B cell (primary cell): ENCODE results near the gene SNAPC1. TPM values are rescaled to one million over a fixed set of nuclear protein-coding genes. Genes with fewer than 3 reads are reported as not detected.
A peak's percentile ranks its signal among the peaks of the same experiment; 100 is the strongest.

ENCODE experiments used
- ATAC-seq: fragments of 200-7000 bp; cut with Tn5 transposase; one replicate; pipeline ENCODE4 v1.10.0; 2021; ENCODE audit warnings: low read depth, mild to moderate bottlenecking, moderate number of reproducible peaks, moderate library complexity
- CTCF ChIA-PET: fragments of 350-600 bp; sonication (Branson Sonifier 250); formaldehyde crosslinking; loops from one replicate; lab custom pipeline; 2021; ENCODE audit warnings: antibody characterized with exemption, inconsistent platforms; lab: Charles Lee
- POLR2A ChIA-PET: fragments of 350-600 bp; sonication (Branson Sonifier 250); formaldehyde crosslinking; loops from one replicate; lab custom pipeline; 2021; ENCODE audit warnings: antibody characterized with exemption; lab: Charles Lee
- DNase-seq: peaks from one replicate; pipeline ENCODE4 v3.0.0; 2013
- H2AFZ ChIP-seq: 2 replicates; pipeline ENCODE4 v1.6.1; 2012; ENCODE audit warnings: mild to moderate bottlenecking, low read depth, low read length; ENCODE audit not compliant: insufficient read depth, poor library complexity, severe bottlenecking
- H3K27ac ChIP-seq, 2 donors: 1 replicate in 1 of 2; 2 replicates in 1 of 2; pipeline ENCODE4 v1.5.1; 2012 to 2013; ENCODE audit warnings: low read length in 2 of 2, mild to moderate bottlenecking in 2 of 2, moderate library complexity in 1 of 2
- H3K27me3 ChIP-seq, 4 experiments: fragments of 200-600 bp in 1 of 4; sonication (generic) in 1 of 4; replicated peaks in 1 of 4; 1 replicate in 2 of 4; 2 replicates in 2 of 4; pipeline versions ENCODE4 v1.6.1 to v1.7.0; 2013 to 2016; ENCODE audit warnings: low read length in 3 of 4, mild to moderate bottlenecking in 2 of 4, mixed read lengths in 1 of 4, moderate library complexity in 1 of 4; ENCODE audit not compliant: insufficient read depth in 4 of 4, control insufficient read depth in 3 of 4; ENCODE audit errors: control extremely low read depth in 1 of 4
- H3K36me3 ChIP-seq, 2 experiments: replicated peaks in 1 of 2; 1 replicate in 1 of 2; 2 replicates in 1 of 2; pipeline versions ENCODE4 v1.6.1 to v1.7.1; 2013; ENCODE audit warnings: low read length in 1 of 2; ENCODE audit not compliant: insufficient read depth in 2 of 2, control insufficient read depth in 1 of 2; ENCODE audit errors: control extremely low read depth in 1 of 2, extremely low read depth in 1 of 2
- H3K4me1 ChIP-seq, 2 donors: fragments of 200-600 bp in 1 of 2; sonication (generic) in 1 of 2; 1 replicate in 1 of 2; 2 replicates in 1 of 2; pipeline versions ENCODE4 v1.5.1 to v1.6.1; 2013 to 2017; ENCODE audit warnings: low read length in 2 of 2; ENCODE audit not compliant: control insufficient read depth in 2 of 2, insufficient read depth in 2 of 2
- H3K4me2 ChIP-seq: replicated peaks from 2 replicates; pipeline ENCODE3; 2012; ENCODE audit warnings: mild to moderate bottlenecking, low read depth, low read length; ENCODE audit not compliant: poor library complexity, severe bottlenecking
- H3K4me3 ChIP-seq, 5 experiments: fragments of 200-600 bp in 1 of 5; sonication (generic) in 1 of 5; 1 replicate in 3 of 5; 2 replicates in 2 of 5; pipeline versions ENCODE4 v1.5.1 to v1.7.0; 2011 to 2016; ENCODE audit warnings: low read length in 4 of 5, mild to moderate bottlenecking in 4 of 5, low read depth in 2 of 5, control low read depth in 1 of 5, moderate library complexity in 1 of 5; ENCODE audit not compliant: insufficient read depth in 1 of 5; ENCODE audit errors: control extremely low read depth in 1 of 5, extremely low read depth in 1 of 5
- H3K79me2 ChIP-seq: fragments of 200-600 bp; sonication (generic); one replicate; pipeline ENCODE4 v1.6.0; 2016; ENCODE audit warnings: low read length; ENCODE audit not compliant: control insufficient read depth, insufficient read depth
- H3K9ac ChIP-seq: fragments of 200-600 bp; sonication (generic); 2 replicates; pipeline ENCODE4 v1.6.1; 2017; ENCODE audit warnings: mild to moderate bottlenecking, low read length, moderate library complexity
- H3K9me3 ChIP-seq, 3 donors: one replicate each; pipeline versions ENCODE4 v1.6.1 to v1.7.1; 2013; ENCODE audit warnings: low read length in 2 of 3; ENCODE audit not compliant: control insufficient read depth in 2 of 3, insufficient read depth in 1 of 3; ENCODE audit errors: control extremely low read depth in 1 of 3
- H4K20me1 ChIP-seq: 2 replicates; pipeline ENCODE4 v1.6.0; 2012; ENCODE audit warnings: mild to moderate bottlenecking, low read length; ENCODE audit not compliant: insufficient read depth, control insufficient read depth, poor library complexity, severe bottlenecking
- H3K27ac Mint-ChIP-seq: one replicate; pipeline ENCODE4 v1.8.0; 2021; ENCODE audit warnings: mixed read lengths
- H3K27me3 Mint-ChIP-seq: one replicate; pipeline ENCODE4 v1.8.0; 2021; ENCODE audit warnings: mixed read lengths
- H3K4me1 Mint-ChIP-seq: one replicate; pipeline ENCODE4 v1.8.0; 2021; ENCODE audit warnings: mixed read lengths
- H3K4me3 Mint-ChIP-seq: one replicate; pipeline ENCODE4 v1.8.0; 2021; ENCODE audit warnings: mixed read lengths
- H3K9me3 Mint-ChIP-seq: one replicate; pipeline ENCODE4 v1.8.0; 2022; ENCODE audit warnings: mixed read lengths; ENCODE audit not compliant: insufficient read depth
- CTCF ChIP-seq: fragments of 200-600 bp; IDR thresholded peaks from one replicate; pipeline ENCODE4 v1.8.0; 2022; ENCODE audit warnings: antibody characterized with exemption, mild to moderate bottlenecking
- EZH2 ChIP-seq: IDR thresholded peaks from 2 replicates; pipeline ENCODE4 v1.6.1; 2012; ENCODE audit warnings: borderline replicate concordance, low read depth, mild to moderate bottlenecking, moderate library complexity, low read length; ENCODE audit not compliant: insufficient read depth, poor library complexity, severe bottlenecking
- WGBS: methylation state at CpG from one replicate; pipeline ENCODE4 v1.1.5; 2013; ENCODE audit warnings: missing lambda C conversion rate; ENCODE audit not compliant: insufficient coverage; 5-methylcytosine and 5-hydroxymethylcytosine counted together
- intact Hi-C: fragments of 100-400 bp; cut with micrococcal nuclease; formaldehyde crosslinking; loops from one replicate; pipeline ENCODE4 v1.10.0; 2022
- polyA plus RNA-seq: library from polyadenylated mRNA; depleted of rRNA; stranded (reverse); fragments of >200 nt; gene quantifications from 2 replicates; pipeline ENCODE4 v1.2.3, GENCODE V29; 2012
- total RNA-seq, 2 donors: library from RNA; stranded (reverse); fragments of 120-200 nt in 1 of 2; gene quantifications; 1 replicate in 1 of 2; 2 replicates in 1 of 2; pipeline versions ENCODE4 v1.2.3 to v1.2.4, GENCODE V29; 2013 to 2022

The SNAPC1 gene
- total and polyA plus RNA-seq, 2 donors (not counting 1 experiment from before 2014, with no cell fraction given): 2.6 to 7.1 TPM

DNA sequence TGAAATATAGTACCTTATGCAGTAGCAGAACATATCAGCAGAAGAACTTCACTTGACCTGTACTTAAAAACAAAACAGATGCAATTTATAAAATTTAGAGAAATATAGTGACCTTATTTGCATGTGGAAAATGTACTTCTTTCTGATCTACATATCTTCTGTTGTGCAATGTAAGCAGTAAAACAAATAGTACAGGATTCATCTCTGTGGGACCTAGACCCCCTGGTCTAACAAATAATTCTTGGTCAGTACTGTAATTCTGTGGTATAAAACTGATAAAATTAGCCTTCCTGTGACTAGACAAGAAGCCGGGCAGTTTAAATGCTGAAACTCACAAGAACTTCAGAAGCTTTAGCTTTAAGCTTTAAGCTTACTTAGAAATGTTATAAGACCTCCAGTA is 45.3 kb upstream of the SNAPC1 start:
- no CpG with 5 or more reads among the region's 1 CpG for WGBS

More for the DNA sequence above, 45.3 kb upstream of the SNAPC1 start:
- CTCF ChIA-PET: interaction anchor here (0.7 to 7.0 kb wide), 8 partner anchors 11 to 256 kb away, joined by 3 to 50 read pairs (median 6); no protein-coding TSS in a partner anchor
- H3K36me3 ChIP-seq: peaks cover 0 to 8% of the 10 kb centered on the region in 2 experiments
- peak overlapping the region; percentile 24 for H3K4me2 ChIP-seq
- no peaks in the 10 kb centered on the region for H3K27me3 ChIP-seq
- peaks cover 88% of the 10 kb centered on the region for H3K4me1 Mint-ChIP-seq
- H3K9ac ChIP-seq: no peak overlapping the region
- H3K27me3 Mint-ChIP-seq: no peaks in the 10 kb centered on the region
- no peak overlapping the region for H2AFZ ChIP-seq
- H4K20me1 ChIP-seq: peaks cover 52% of the 10 kb centered on the region
- H3K27ac ChIP-seq: peak overlapping the region; percentile 2 to 88
- H3K4me3 Mint-ChIP-seq: peak overlapping the region; percentile 9
- no peak for ATAC-seq
- POLR2A ChIA-PET: no interaction called here
- H3K4me1 ChIP-seq: peaks cover 62 to 83% of the 10 kb centered on the region in 2 donors
- H3K79me2 ChIP-seq: peaks cover 93% of the 10 kb centered on the region
- no peak for TF ChIP-seq CTCF
- TF ChIP-seq EZH2: no peak
- intact Hi-C loops: loop anchor here (5.0 kb wide), 1 partner anchor 240 kb away; no protein-coding TSS in a partner anchor
- no peak overlapping the region for H3K4me3 ChIP-seq
- no peak overlapping the region for H3K27ac Mint-ChIP-seq
- no peaks in the 10 kb centered on the region for H3K9me3 ChIP-seq
- H3K9me3 Mint-ChIP-seq: no peaks in the 10 kb centered on the region
- DNase-seq: no peak
